ENCODE data around the gene PIF1. TPM values are rescaled to one million over a fixed set of nuclear protein-coding genes. Genes with fewer than 3 reads are reported as not detected.
"Not testable (repeated sequence)": the region's sequence is repeated elsewhere in the genome, so short reads cannot be mapped to it uniquely, and the experiment has no call there.

Gene PIF1
- total RNA-seq, 4 donors from 2014 or later, result 0.17 to 0.26 TPM; not detected in 2

DNA sequence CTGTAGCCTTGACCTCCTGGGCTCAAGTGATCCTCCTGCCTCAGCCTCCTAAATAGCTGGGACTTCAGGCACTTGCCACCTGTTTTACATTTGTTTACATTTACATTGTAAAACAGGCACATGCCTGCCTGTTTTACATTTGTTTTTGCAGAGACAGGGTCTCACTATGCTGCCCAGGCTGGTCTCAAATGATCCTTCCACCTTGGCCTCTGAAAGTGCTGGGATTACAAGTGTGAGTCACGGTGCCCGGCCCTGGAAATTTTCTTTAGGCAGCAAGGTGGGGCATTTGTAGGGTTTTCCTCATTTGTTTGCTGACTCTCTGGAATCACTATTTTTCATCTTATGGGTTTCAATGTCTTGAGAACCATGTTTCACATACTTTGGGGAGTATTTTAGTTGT lies 25.0 kb downstream of the PIF1 start:
- in situ Hi-C loops (cut with MboI; ENCODE audit: low sequenced_read_pairs in 4 of 4) (no loop called here), intact Hi-C loops (cut with DNase I; ENCODE audit: low total_unique reads) (no loop called here)
- Histone ChIP-seq H3K4me3 (no peak overlapping the region), H3K36me3 (no peaks in the 10 kb centered on the region), H3K9me3 (no peaks in the 10 kb centered on the region), H3K27ac (no peak overlapping the region), H3K4me1 (no peaks in the 10 kb centered on the region), H3K27me3 (no peaks in the 10 kb centered on the region)
- no peak for DNase-seq
- no peak for TF ChIP-seq POLR2A (IDR thresholded peaks at IDR 0.05)
- TF ChIP-seq, protein P1, sequence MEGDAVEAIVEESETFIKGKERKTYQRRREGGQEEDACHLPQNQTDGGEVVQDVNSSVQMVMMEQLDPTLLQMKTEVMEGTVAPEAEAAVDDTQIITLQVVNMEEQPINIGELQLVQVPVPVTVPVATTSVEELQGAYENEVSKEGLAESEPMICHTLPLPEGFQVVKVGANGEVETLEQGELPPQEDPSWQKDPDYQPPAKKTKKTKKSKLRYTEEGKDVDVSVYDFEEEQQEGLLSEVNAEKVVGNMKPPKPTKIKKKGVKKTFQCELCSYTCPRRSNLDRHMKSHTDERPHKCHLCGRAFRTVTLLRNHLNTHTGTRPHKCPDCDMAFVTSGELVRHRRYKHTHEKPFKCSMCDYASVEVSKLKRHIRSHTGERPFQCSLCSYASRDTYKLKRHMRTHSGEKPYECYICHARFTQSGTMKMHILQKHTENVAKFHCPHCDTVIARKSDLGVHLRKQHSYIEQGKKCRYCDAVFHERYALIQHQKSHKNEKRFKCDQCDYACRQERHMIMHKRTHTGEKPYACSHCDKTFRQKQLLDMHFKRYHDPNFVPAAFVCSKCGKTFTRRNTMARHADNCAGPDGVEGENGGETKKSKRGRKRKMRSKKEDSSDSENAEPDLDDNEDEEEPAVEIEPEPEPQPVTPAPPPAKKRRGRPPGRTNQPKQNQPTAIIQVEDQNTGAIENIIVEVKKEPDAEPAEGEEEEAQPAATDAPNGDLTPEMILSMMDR (IDR thresholded peaks at IDR 0.05 in 4 of 5, conservative IDR thresholded peaks at IDR 0.05 in 1 of 5), result no peak
- no peak for ATAC-seq

GRCh38 chr15:64798905-64799304 lies 26.5 kb downstream of the PIF1 start:
- H3K27me3 ChIP-seq; H3K4me1 ChIP-seq; ATAC-seq; H3K4me3 ChIP-seq; H3K36me3 ChIP-seq; in situ Hi-C loops (cut with MboI; ENCODE audit: low sequenced_read_pairs in 4 of 4); H3K27ac ChIP-seq; H3K9me3 ChIP-seq; DNase-seq; intact Hi-C loops (cut with DNase I; ENCODE audit: low total_unique reads): not testable (repeated sequence)

GRCh38 chr15:64795921-64796320 lies 29.5 kb downstream of the PIF1 start:
- H3K27ac ChIP-seq; H3K4me1 ChIP-seq; H3K4me3 ChIP-seq; in situ Hi-C loops (cut with MboI; ENCODE audit: low sequenced_read_pairs in 4 of 4); H3K27me3 ChIP-seq; ATAC-seq; intact Hi-C loops (cut with DNase I; ENCODE audit: low total_unique reads); H3K36me3 ChIP-seq; H3K9me3 ChIP-seq; DNase-seq: not testable (repeated sequence)

DNA sequence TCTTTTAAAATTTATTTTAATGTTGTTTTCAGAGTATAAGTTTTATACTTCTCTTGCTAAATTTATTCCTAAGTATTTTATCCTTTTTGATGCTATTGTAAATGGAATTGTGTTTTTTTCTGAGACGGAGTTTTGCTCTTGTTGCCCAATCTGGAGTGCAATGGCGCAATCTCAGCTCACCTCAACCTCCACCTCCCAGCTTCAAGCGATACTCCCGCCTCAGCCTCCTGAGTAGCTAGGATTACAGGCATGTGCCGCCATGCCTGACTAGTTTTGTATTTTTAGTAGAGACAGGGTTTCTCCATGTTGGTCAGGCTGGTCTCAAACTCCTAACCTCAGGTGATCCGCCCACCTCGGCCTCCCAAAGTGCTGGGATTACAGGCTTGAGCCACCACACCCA lies 30.1 kb downstream of the PIF1 start:
- H3K27me3 ChIP-seq; H3K4me1 ChIP-seq; H3K4me3 ChIP-seq; intact Hi-C loops (cut with DNase I; ENCODE audit: low total_unique reads); DNase-seq; in situ Hi-C loops (cut with MboI; ENCODE audit: low sequenced_read_pairs in 4 of 4); H3K36me3 ChIP-seq; H3K27ac ChIP-seq; H3K9me3 ChIP-seq; ATAC-seq: not testable (repeated sequence)

DNA sequence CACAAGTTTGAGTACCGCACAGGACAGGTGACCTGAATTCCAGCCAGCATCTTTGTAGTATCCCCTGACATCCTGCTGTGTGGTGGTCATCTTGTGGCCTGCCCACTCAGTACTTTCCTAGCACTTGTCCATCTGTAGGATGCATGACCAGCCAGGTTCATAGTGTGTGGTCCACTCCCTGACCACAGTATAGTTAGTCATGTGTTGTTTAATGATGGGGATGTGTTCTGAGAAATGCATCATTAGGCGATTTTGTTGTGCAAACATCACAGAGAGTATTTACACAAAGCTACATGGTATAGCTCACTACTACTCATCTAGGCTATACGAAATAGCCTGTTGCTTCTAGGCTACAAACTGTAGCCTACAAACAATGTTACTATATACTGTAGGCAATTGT lies 33.2 kb downstream of the PIF1 start:
- no peak overlapping the region for H3K27ac ChIP-seq
- TF ChIP-seq POLR2A (IDR thresholded peaks at IDR 0.05), result no peak
- TF ChIP-seq, protein P1 (IDR thresholded peaks at IDR 0.05 in 4 of 5, conservative IDR thresholded peaks at IDR 0.05 in 1 of 5), result no peak
- in situ Hi-C loops (cut with MboI; ENCODE audit: low sequenced_read_pairs in 4 of 4), result no loop called here
- H3K9me3 ChIP-seq, result no peaks in the 10 kb centered on the region
- no peaks in the 10 kb centered on the region for H3K4me1 ChIP-seq
- no peaks in the 10 kb centered on the region for H3K27me3 ChIP-seq
- intact Hi-C loops (cut with DNase I; ENCODE audit: low total_unique reads), result no loop called here
- ATAC-seq (no peak), DNase-seq (no peak)
- H3K4me3 ChIP-seq, result no peak overlapping the region
- H3K36me3 ChIP-seq, result no peaks in the 10 kb centered on the region

DNA sequence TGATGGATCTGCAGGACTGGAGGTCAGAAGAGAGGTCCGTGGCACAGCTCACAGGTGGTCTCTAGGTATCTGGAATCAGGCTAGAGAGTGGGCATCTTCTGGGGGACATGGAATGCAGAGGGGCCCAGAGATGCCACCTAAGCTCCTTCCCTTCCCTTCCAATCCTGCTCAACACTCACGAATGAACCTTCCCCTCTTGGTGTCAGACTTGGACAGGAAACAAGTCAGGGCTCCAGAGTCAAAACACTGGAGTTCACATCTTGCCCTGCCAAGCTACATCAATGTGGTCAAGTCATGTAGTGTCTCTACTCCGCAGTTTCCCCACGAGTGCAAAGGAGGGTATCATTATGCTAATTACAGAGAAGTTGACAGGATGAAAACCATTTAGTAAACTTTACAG lies 34.0 kb downstream of the PIF1 start:
- no peaks in the 10 kb centered on the region for H3K9me3 ChIP-seq
- intact Hi-C loops (cut with DNase I; ENCODE audit: low total_unique reads), result no loop called here
- no peaks in the 10 kb centered on the region for H3K36me3 ChIP-seq
- TF ChIP-seq POLR2A (IDR thresholded peaks at IDR 0.05), result no peak
- TF ChIP-seq, protein P1 (IDR thresholded peaks at IDR 0.05 in 4 of 5, conservative IDR thresholded peaks at IDR 0.05 in 1 of 5), result no peak
- in situ Hi-C loops (cut with MboI; ENCODE audit: low sequenced_read_pairs in 4 of 4), result no loop called here
- no peak overlapping the region for H3K4me3 ChIP-seq
- no peaks in the 10 kb centered on the region for H3K27me3 ChIP-seq
- ATAC-seq (no peak), DNase-seq (no peak)
- H3K4me1 ChIP-seq, result no peaks in the 10 kb centered on the region
- H3K27ac ChIP-seq, result no peak overlapping the region
